OCI-LY7 (cell line): ENCODE measurements around the gene PAEP.

Experiments used
- EZH2phosphoT487 ChIP-seq: fragments of 200-600 bp; sonication (generic); IDR thresholded peaks from 2 replicates; pipeline ENCODE4 v1.6.1; 2018; ENCODE audit warnings: low read depth, borderline replicate concordance, mild to moderate bottlenecking, mixed run types, antibody characterized with exemption, low read length, moderate library complexity, mixed read lengths
- TF ChIP-seq, protein P1 (sequence below): fragments of 200-600 bp; sonication (generic); conservative IDR thresholded peaks from 2 replicates; pipeline ENCODE4 v1.5.1; 2014; ENCODE audit warnings: mild to moderate bottlenecking, antibody characterized with exemption, low read length, moderate library complexity, mixed read lengths

- TF ChIP-seq, protein P1, sequence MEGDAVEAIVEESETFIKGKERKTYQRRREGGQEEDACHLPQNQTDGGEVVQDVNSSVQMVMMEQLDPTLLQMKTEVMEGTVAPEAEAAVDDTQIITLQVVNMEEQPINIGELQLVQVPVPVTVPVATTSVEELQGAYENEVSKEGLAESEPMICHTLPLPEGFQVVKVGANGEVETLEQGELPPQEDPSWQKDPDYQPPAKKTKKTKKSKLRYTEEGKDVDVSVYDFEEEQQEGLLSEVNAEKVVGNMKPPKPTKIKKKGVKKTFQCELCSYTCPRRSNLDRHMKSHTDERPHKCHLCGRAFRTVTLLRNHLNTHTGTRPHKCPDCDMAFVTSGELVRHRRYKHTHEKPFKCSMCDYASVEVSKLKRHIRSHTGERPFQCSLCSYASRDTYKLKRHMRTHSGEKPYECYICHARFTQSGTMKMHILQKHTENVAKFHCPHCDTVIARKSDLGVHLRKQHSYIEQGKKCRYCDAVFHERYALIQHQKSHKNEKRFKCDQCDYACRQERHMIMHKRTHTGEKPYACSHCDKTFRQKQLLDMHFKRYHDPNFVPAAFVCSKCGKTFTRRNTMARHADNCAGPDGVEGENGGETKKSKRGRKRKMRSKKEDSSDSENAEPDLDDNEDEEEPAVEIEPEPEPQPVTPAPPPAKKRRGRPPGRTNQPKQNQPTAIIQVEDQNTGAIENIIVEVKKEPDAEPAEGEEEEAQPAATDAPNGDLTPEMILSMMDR = no peak
- TF ChIP-seq EZH2phosphoT487 = no peak
Measured at GRCh38 chr9:135584371-135584770, 22.8 kb downstream of the PAEP start.
